CD4-positive, alpha-beta T cell treated with Interleukin-2 at 100 ng/mL for 4 hours (primary cell): ENCODE data around the gene PIK3R1.

ENCODE experiments used
- DNase-seq: peaks from one replicate; pipeline ENCODE4 v3.0.0-alpha.2; 2020; ENCODE audit warnings: low spot score

PIK3R1 gene

DNA sequence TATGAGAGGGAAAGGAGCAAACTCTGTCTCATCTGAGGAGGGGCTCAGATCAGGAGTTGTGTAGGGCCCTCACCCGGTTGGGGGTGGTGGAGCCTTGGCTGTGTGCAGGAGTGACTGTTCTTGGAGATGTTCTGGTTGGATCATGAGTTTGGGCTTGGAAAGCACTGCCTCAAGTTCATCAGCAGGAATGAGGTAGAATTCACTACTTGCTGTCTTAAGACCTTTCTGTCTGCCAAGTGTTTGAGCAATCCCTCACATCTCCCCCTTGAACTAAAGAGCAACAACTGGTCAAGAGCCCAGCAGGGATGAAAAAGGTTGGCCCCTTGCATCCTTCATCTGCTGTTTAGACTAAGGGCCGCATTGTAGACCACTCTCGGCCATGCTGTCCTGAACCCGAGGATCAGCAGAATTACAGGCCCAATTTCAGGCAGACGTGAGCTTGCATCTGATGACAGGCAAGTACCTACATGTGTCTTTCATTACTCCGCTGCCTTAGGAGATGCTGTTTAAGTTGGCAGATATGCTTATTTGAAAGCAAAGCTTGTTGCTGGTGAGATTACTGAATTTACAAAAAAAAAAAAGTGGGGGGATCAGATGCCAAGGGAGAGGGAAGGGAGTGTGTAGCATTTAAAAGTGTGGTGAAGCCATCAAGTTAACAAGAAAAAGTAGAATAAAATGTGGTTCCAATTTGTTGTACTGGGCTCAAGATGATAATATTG is 36.4 kb downstream of the PIK3R1 start:
- no peak for DNase-seq

DNA sequence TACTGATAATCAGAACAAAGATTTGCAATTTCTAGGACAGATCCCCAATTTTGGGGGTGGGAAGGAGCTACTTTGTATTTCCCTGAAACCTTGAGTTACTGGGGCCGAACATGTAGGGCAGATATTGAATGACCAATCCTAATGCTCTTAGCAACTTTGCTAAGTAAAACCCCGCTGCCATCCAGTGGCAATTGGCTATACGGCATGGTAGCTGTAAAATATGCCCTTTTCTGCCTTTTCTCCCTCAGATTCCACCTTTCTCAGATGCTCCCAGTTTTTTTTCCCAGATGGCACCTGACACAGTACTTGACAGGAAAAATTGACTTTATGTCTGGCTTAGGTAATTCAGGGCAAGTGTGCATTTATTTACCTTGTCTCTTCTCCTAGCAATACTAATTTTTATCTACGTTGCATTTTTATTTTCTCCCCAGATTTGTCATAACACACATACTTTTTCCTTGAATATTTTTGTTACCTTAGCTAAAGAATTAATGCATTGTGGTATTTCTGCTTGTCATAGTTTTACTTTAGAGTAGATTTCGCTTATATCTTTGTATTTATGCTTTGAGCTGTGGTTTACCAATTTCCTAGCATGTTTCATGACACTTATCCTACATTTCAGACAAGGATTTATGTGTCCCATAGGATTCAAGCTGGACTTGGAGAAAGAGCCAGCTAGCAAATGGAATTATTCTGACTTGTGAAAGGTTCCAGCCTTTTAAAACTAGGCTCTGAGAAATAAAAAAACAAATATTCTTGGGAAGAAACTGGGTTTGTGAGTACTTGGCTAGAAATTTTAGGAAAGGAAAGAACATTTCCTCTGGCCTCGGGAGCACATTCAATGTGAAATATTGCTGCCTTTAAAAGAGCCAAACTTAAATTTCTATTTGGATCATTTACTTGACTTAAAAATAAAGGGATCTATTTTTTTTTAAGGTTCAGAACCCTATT is 37.4 kb downstream of the PIK3R1 start:
- peak; percentile 60 for DNase-seq

DNA sequence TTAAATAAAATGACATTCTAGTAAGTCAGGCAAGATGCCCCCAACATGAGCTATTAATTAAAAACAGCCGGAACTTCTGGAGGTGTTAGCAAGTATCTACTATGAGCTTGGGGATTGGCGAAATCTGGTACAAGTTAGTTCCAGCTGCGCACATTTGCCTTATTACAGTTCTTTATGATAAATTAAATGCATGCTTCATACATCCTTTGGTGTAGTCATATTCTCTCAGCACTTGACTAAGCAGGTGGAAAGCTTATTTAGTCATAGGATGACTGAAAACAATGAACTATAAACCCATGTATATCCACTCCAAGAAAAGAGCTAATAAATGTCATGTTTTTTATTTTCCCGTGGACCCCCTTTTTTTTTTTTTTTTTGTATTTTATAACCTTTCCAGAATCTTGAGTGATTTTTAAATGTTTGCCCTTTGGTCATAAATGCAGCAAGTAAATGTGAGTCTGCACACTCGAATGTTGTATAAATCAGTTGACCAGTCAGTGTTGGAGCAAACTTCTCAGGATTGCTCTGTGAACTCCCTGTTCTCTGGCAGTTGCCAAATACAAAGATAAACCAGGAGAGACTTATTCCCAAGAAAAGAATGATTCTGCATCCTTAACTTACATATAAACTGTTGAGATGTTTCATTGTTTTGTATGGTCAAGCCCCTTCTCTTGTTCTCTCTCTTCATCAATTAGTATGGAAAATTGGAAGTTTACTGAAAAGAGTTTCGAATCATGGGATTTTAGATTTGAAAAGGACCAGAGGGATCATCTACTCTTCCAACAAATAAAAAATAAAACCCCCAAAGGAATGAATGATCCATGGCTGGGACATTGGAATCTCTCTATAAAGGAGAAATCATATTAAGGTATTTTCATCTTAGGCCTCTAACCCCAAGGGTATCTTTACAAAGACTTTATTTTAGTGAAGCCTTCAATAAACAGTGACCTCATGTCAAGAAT is 38.3 kb downstream of the PIK3R1 start:
- no peak for DNase-seq

GRCh38 chr5:68254810-68255209 is 39.3 kb downstream of the PIK3R1 start:
- DNase-seq: no peak

DNA sequence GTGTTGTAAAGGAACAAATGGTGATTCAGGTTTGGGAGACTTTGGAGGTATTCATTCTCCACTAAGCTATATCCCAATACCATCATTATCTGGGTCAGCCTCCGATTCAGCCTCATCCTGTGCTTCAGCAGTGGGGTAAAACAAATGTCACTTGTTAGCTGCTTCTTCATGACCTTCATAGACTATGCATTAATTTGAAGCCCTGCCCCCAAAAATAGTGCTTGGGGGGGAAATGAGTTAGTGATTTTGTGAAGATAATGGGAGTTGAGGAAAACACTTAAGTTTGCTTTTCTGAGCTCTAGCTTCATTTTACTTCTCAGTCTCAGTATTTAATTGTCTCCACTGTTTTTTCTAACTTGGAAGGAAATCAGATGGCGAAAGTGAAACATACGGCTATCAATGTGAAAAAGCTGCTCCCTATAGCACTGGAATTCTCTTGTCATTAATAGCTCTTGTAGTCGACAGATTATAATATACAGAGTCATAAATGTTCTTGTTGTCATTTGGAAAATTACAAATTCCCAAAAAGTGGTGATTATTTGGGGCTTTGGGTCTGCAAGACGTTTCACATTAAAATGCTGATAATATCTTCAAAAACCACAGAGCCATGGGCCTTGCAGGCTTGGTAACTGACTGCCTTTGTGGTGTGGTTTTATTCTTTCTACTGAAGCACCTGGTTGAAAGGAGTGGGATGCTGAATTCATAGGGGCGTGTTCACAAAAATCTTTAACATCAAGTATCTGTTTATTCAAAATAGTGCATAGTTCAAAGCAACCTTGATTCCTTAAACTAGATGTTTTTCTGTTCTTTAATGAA is 40.0 kb downstream of the PIK3R1 start:
- DNase-seq: peak; percentile 73

- DNase-seq: no peak
Observed at GRCh38 chr5:68257210-68257609, 41.7 kb downstream of the PIK3R1 start.

DNA sequence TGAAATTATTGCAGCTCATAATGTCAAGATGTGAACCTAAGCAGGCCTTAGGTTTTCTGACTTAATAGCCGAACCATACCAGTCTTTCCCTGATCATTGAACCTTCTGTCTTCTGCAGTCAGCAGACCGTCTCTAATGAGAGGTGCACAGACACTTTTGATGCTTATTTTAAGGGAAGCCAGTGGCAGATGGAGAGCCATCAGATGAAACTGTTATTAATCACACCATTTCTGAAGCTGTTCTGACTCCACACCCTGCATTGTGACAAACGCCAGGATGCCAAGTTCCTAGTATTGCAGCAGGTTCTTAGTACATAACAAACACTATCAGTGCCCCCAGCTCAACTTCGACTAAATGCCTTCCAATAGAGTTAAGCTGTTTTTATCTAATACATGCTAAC is 43.0 kb downstream of the PIK3R1 start:
- peak; percentile 65 for DNase-seq

DNA sequence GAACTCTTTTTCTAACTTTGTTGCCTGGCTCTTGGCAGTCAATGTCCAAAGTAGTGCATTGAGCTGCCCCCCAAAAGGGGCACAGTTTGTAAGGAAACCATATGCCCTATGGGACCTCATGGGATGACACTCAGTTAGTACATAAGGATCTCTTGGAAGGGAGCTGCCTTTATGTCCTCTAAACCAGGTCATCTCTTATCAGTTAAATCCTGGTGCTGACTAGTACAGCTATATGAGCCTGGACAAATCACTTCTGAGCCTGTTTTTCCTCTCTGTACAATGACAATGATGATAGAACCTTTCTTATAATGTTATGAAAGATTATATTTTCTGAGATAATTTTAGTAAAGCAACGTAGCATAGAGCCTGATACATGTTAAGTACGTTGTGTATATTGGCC is 44.1 kb downstream of the PIK3R1 start:
- DNase-seq: no peak

DNA sequence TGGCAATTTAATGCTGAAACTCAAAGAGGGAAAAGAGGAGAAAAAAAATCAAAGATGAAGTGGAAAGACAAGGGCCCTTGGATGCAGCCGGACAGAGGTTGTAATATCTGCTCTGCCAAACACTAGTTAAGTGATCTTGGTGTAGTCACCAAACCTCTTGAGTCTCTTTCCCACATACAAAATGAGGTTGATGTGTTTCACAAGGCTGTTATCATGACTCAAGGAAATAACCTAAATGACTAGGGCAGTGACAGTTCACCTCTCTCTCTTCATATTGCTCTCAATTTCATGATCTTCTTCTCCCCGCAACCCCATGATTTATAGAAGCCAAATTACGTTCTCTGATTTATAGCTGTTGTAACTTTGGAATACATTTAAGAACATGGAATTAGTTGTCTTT is 44.9 kb downstream of the PIK3R1 start:
- DNase-seq: peak; percentile 33

- DNase-seq: no peak
Observed at GRCh38 chr5:68261169-68261568, 45.6 kb downstream of the PIK3R1 start.

DNA sequence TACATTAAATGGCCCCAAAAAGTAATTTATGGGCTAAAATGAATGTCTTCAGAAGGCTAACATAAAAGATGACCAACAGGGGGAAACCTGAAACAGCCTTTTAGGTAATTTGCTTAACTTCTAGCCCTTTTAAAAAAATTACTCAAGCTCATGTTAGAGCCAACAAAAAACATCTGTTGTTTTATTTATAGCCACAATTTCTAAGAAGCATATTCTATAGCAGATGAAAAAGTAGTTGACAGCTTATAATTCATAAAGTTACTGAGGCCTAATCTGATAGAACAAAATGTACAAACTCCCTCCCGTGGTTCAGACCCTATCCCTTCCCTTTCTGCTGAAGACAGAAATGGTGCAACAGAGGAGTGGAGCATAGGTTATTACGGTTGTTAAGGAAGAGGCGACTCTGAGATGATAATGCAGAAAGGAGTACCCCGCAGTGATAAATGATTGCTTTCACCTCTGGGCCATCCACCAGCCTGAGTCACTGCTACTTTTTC is 46.1 kb downstream of the PIK3R1 start:
- DNase-seq: no peak

DNA sequence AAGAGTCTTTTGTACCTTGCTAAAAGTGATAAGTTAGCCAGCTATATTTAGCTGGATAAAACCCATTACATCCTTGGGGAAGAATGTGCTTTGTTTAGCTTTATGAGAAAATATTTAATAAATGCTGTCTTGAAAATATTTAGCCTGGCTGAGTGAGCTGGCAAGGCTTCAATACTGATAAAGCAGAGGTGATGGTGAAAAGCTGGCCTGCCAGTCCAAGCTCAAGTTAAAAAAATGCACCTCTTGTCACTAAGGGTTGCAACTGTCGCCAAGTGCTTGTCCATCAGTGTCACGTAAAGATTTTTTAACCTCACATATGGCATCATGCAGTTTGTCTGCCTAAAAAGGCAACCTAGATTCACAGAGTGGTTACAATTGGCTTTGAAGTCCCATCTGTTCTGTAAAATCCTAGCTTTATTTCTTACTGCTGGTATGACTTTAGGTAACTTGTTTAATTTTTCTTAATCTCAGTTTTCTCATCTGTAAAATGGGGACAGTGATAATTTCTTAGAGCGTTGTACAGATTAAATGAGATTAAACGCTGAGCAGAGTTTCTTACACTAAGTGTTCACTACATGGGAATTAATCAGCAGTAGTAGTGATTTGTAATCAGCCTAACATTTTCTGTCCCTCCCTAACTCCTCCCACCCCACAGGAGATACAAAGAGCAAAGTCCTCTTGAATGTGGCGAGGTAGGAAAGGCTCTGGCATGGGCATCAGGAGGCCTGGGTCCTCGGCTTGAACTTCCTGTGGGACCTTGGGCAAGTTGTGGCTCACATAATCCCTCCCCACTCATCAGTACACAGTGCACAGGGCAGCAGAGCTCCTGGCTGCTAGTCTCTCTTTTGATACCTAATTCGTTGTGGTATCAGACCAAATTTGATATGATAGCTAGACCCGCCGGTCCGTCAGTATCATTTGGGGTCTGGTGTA is 48.7 kb downstream of the PIK3R1 start:
- no peak for DNase-seq

GRCh38 chr5:68265347-68265746 is 49.8 kb downstream of the PIK3R1 start:
- DNase-seq: peak; percentile 49

- no peak for DNase-seq
Observed at GRCh38 chr5:68265822-68266395, 50.4 kb downstream of the PIK3R1 start.

GRCh38 chr5:68266457-68266856 is 50.9 kb downstream of the PIK3R1 start:
- no peak for DNase-seq

- no peak for DNase-seq
Observed at GRCh38 chr5:68267066-68267465, 51.5 kb downstream of the PIK3R1 start.

- no peak for DNase-seq
Observed at GRCh38 chr5:68268101-68268851, 52.7 kb downstream of the PIK3R1 start.

- no peak for DNase-seq
Observed at GRCh38 chr5:68268852-68269130, 53.2 kb downstream of the PIK3R1 start.

GRCh38 chr5:68269820-68270219 is 54.3 kb downstream of the PIK3R1 start:
- no peak for DNase-seq
